Urothelium cell line (cell line): ENCODE data around the gene NBEA.
"Not testable (repeated sequence)": the region's sequence is repeated elsewhere in the genome, so short reads cannot be mapped to it uniquely, and the experiment has no call there.

Source experiments
- DNase-seq: peaks from one replicate; pipeline ENCODE4 v3.0.0; 2011; ENCODE audit warnings: low spot score, mixed read lengths
- FAIRE-seq: peaks from 2 replicates; lab custom pipeline; 2011; peaks lifted over from hg19 to GRCh38; lab: Jason Lieb, UNC

The NBEA gene

GRCh38 chr13:35630551-35631275, 688.6 kb downstream of the NBEA start:
- FAIRE-seq (no peak), DNase-seq (peak; percentile 23)

- no peak for FAIRE-seq
Measured at GRCh38 chr13:35631666-35632065, 689.6 kb downstream of the NBEA start.

DNA sequence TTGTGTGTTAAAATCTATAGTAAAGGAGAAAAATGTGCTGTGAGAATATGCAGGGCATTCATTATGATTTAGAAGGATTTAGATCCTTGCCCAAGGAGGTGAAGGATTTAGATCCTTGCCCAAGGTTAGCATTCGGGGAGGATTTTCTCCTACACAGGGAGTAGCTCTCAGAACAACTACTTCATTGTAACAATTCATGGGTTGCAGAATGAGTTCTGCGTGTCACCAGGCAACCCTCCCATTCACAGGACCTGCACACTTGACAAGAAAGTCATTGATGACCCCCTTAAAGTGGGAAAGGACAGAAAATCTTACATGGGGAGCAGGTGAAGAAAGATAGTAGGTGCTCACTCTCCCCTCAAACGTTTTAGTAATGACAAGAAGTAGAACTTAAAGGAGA, 701.6 kb downstream of the NBEA start:
- FAIRE-seq (no peak), DNase-seq (no peak)

More at GRCh38 chr13:35631666-35632065, 689.6 kb downstream of the NBEA start:
- no peak for DNase-seq

DNA sequence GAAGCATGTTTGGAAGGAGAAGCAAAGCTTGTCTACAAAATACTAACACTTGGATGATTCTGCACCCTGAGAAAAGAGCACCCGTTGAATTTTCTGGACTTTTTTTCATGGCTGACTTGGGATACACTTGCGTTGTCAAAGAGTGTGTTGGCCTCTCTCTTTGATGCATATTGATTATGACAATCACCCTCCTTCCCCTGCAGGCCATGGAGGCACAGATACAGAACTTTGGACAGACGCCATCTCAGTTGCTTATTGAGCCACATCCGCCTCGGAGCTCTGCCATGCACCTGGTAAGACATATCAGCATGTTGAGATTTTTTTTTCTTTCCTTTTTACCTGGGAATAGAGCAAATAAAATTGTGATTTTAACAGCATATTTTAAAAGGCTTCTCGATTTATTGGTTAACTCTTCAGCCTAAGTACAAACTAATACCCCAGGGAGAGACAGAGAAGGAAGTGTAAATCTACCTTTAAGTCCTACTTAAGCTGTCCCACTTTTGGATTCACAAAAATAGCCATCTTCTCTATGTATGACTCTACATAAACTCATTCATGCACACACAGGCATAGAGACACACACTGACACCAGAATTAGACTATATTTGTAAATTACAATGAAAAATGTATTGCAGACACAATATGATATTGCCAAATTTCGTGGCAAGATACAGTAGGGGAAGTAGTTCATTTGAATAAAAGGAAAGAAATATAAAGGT, 704.1 kb downstream of the NBEA start:
- DNase-seq: no peak
- FAIRE-seq: no peak

- FAIRE-seq: no peak
- no peak for DNase-seq
Measured at GRCh38 chr13:35648201-35648600, 706.1 kb downstream of the NBEA start.

DNA sequence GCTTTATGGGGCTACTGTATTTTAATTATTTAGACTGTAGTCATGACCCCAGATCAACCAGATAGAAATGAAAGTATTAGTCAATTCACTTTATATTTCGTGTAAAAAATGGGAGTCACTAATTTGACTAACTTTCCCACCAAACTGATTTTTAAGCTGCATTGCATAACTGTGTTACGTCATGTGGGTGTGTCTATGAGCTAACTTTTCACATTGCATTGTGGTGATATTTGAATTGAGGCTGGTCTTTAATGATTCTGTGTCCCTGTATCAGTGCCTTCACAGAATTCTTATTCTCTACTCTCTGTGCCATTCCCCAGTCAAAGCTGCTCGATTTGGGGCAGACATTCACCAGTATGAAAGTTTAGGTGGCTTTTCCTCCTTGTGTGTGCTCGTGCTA, 707.1 kb downstream of the NBEA start:
- no peak for DNase-seq
- no peak for FAIRE-seq

DNA sequence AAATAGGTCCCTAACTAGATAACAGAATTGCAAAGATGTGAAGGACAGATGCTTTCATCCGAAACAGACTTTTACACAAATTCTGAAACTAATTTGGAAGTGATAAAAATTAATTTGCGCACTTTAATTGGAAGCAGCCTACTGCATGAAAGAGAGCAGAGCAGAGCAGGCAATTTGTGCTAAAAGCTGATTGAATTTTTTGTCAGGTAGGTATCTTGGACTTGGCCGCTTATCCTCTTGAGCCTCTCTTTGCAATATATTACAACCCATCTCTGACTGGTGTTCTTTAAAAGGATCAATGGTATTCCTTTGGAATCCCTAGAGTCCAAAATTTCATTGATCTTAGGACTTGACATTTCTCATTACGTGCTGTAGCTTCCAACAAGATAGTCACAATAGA, 717.7 kb downstream of the NBEA start:
- DNase-seq (no peak), FAIRE-seq (no peak)

DNA sequence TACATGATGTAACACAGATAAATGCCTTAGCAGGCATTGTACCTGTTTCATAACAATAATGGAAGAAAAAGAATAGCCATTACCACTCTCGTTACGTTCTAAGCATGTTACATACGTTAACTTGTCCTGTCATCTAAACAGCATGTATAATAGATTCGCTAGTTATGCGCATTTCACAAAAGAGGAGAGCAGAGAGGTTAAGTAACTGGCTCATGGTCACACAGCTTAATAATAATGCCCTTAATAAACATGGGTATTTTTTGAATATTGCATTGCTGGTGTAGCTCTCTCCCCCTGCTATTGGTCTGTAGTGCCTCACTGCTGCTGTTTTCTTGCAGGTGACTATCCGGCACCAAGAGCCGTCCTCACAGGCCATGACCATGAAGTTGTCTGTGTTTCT, 722.7 kb downstream of the NBEA start:
- no peak for DNase-seq
- FAIRE-seq: no peak

DNA sequence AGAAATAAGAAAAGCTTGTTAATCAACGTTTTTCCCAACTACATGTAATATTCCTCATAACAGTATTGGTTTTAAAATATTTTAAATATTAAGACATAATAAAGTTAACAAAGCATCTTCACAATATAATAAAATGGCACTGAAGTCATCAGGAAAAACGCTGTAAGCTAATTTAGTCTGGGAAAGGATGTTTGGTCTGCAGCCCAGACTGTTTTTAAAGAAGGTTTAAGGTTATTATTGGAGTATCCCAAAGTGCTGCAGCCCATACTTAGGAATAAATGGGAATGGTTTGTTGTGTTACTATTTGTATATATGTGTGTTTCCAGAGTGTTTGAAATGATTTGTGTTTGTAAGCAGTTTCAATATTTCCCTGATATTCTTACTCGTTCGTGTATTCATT, 727.3 kb downstream of the NBEA start:
- DNase-seq (no peak), FAIRE-seq (no peak)

DNA sequence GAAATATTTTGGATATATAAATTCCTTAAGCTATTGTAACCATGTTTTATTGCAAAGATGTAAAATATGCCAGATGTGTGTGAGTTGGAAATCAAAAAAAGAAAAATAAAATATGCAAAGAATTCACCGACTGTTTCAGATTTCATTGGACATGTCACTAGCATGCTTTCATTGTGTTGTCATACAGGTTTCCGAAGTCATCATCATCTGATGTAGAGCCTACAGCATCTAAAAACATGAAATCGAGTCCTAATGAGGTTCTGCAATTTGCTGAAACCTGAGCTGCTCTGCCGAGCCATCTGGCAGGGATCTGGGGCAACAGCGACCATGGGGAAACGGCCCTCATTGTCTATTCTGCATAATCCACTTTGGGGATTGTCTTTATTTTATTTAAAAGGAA, 730.5 kb downstream of the NBEA start:
- FAIRE-seq (no peak), DNase-seq (no peak)

DNA sequence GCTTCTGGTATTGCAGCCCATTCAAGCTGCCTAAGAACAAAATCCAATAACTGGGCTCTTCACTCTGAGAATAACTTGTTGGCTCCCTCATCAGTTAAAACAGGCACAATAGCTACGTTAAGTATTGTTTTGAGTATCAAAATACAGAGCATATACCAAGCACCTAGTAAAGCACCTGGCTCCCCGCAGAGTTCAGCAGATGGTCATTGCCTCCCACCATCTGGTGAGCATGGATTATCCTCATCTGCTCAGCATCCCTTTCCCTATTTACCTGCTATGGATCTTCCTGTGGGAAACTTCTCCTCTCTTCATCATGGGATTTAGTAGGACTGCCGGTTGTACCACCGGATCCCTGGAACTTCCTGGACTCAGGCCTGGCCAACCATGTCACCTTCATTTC, 733.6 kb downstream of the NBEA start:
- DNase-seq (no peak), FAIRE-seq (no peak)

- not testable (repeated sequence) for FAIRE-seq, DNase-seq
Measured at GRCh38 chr13:35677863-35678262, 735.8 kb downstream of the NBEA start.

DNA sequence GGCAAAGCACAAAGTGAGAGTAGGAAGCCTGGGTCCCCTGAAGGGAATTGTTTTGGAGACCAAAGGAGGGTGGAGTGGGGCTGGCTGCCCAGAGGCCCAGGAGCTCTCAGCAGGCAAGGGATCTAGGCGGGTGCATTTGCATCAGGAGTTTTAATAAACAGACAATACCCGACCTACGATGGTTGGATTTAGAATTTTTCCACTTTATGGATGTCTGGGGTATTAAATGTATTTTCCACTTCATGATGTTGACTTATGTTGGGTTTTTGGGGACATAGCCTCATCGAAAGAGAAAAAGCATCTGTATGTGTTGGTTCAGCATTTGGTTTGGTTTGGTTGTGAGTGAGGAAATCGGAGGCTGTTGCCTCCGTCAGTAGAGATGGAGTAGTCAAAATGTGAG, 739.6 kb downstream of the NBEA start:
- DNase-seq (no peak), FAIRE-seq (no peak)

- no peak for DNase-seq
- no peak for FAIRE-seq
Measured at GRCh38 chr13:35684432-35684831, 742.4 kb downstream of the NBEA start.

GRCh38 chr13:35687336-35687735, 745.3 kb downstream of the NBEA start:
- FAIRE-seq (no peak), DNase-seq (no peak)

- DNase-seq (no peak), FAIRE-seq (no peak)
Measured at GRCh38 chr13:35690581-35691207, 748.6 kb downstream of the NBEA start.

- DNase-seq (no peak), FAIRE-seq (no peak)
Measured at GRCh38 chr13:35693134-35693784, 751.2 kb downstream of the NBEA start.

DNA sequence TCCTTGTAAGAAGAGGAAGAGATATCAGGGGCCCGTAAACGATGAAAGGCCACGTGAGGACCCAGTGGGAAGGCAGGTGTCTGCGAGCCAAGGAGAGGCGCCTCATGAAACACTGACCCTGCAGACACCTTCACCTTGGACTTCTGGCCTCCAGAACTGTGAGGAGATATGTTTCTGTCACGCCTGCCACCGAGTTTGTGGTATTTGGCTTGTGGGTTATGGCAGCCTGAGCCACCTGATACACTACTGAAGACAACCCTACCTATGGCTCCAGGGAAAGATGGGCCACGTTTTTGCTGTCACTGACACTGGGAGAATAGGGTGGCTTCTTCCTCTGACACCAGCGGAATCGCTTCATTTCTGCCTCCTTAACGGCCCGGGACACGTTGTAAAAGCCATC, 752.0 kb downstream of the NBEA start:
- DNase-seq (no peak), FAIRE-seq (no peak)

GRCh38 chr13:35694549-35695447, 752.7 kb downstream of the NBEA start:
- FAIRE-seq: no peak
- no peak for DNase-seq

GRCh38 chr13:35695448-35695770, 753.3 kb downstream of the NBEA start:
- no peak for DNase-seq
- no peak for FAIRE-seq
